SK-N-SH (cell line): ENCODE results near the gene KLHL17.

Experiments used
- CHD2 ChIP-seq: fragments of 150-350 bp; IDR thresholded peaks from 2 replicates; pipeline ENCODE4 v1.6.1; 2018; ENCODE audit warnings: low read length; ENCODE audit not compliant: partially characterized antibody
- MEF2A ChIP-seq: IDR thresholded peaks from 2 replicates; pipeline ENCODE4 v1.4.0; 2012; ENCODE audit warnings: low read depth, borderline replicate concordance

DNA sequence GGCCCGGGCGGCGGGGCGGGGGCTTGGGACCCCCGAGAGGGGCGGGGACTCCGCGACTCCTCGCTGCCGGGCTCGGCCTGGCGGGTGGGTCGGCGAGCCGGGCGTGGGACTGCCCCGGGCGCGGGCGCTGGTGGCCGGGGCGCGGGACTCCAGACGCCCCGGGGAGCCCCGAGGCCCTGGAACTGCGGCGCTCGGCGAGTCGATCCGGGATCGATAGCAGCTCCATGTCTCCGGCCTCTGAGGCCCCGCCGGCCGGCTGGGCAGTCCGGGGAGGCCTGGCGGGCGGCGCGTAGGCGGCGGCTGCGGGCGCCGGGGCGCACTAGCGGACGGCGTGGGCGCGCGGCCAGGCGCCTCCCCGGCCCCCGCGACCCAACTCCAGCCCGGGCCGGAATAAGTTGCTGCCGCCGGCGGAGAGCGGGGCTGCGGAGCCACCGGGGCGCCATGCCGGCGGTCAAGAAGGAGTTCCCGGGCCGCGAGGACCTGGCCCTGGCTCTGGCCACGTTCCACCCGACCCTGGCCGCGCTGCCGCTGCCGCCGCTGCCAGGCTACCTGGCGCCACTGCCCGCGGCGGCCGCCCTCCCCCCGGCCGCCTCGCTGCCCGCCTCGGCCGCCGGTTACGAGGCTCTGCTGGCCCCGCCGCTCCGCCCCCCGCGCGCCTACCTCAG is 36.3 kb upstream of the KLHL17 start:
- TF ChIP-seq CHD2 (no peak), MEF2A (no peak)
